ENCODE results near the gene PHAF1.

DNA sequence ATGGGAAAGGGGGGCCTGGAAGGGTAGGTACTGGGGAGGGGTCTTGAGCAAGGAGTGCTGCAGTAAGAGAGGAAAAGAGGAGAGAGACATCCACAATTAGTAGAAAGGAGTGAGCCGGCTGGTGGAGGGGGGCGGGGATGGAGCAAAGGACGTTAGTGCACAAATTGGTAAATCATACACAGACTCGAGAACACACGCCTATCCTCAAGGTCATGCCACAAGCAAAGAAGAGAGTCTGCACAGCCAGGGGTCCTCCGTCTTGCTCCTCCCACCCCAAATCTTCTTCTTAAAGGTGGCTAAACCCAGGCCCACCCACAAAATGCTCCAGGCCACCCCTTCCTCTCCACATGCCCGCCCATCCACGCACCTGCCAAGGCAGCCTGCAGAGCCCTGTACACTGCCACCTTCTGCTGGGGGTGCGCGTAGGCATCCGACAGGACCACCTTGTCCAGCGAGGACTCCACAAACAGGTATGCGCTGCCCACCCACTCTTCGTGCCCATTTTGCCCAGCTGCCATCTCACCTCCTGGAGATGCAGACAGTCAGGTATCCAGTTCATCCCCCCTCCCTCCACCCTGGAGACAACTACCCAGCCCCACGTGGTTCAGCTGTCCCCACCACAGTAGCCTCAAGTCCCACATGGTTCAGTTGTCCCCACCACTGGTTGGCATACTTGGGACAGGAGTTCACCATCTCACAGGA lies 46.6 kb downstream of the PHAF1 start:
- TF ChIP-seq EZH2 (IDR thresholded peaks at IDR 0.05; ENCODE audit: borderline replicate concordance, low read length) = no peak
- TF ChIP-seq, protein P1, sequence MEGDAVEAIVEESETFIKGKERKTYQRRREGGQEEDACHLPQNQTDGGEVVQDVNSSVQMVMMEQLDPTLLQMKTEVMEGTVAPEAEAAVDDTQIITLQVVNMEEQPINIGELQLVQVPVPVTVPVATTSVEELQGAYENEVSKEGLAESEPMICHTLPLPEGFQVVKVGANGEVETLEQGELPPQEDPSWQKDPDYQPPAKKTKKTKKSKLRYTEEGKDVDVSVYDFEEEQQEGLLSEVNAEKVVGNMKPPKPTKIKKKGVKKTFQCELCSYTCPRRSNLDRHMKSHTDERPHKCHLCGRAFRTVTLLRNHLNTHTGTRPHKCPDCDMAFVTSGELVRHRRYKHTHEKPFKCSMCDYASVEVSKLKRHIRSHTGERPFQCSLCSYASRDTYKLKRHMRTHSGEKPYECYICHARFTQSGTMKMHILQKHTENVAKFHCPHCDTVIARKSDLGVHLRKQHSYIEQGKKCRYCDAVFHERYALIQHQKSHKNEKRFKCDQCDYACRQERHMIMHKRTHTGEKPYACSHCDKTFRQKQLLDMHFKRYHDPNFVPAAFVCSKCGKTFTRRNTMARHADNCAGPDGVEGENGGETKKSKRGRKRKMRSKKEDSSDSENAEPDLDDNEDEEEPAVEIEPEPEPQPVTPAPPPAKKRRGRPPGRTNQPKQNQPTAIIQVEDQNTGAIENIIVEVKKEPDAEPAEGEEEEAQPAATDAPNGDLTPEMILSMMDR (IDR thresholded peaks at IDR 0.05; ENCODE audit: low read length) = 0 out of 2 replicates have a peak, but pooled peaks have one; percentile 12
